Peyer's patch (tissue), 4 donors: Measurements from ENCODE around the gene WWOX. TPM values are rescaled to one million over a fixed set of nuclear protein-coding genes. Genes with fewer than 3 reads are reported as not detected.

Experiments used
- DNase-seq, 3 donors: peaks; one replicate each; pipeline ENCODE4 v3.0.0-alpha.2; 2017 to 2019
- H3K27ac ChIP-seq, 4 donors: fragments of 200-600 bp; sonication (generic); one replicate each; pipeline ENCODE4 v1.5.1; 2016 to 2019
- H3K27me3 ChIP-seq, 2 donors: fragments of 200-600 bp; sonication (generic); one replicate each; pipeline ENCODE4 v1.5.1; 2019
- H3K36me3 ChIP-seq, 3 donors: fragments of 200-600 bp; sonication (generic); one replicate each; pipeline ENCODE4 v1.5.1; 2016 to 2019
- H3K4me1 ChIP-seq, 4 donors: fragments of 200-600 bp; sonication (generic); one replicate each; pipeline ENCODE4 v1.5.1; 2016 to 2019
- H3K4me3 ChIP-seq, 4 donors: fragments of 200-600 bp; sonication (generic); 1 replicate in 3 of 4; 2 replicates in 1 of 4; pipeline ENCODE4 v1.5.1; 2016 to 2019; ENCODE audit warnings: mild to moderate bottlenecking in 1 of 4
- H3K9me3 ChIP-seq, 4 donors: fragments of 200-600 bp; sonication (generic); one replicate each; pipeline ENCODE4 v1.5.1; 2016 to 2019; ENCODE audit warnings: mild to moderate bottlenecking in 1 of 4
- POLR2A ChIP-seq, 2 donors: fragments of 450-650 bp; IDR thresholded peaks; one replicate each; pipeline ENCODE4 v1.5.1; 2017; ENCODE audit warnings: antibody characterized with exemption in 2 of 2, mild to moderate bottlenecking in 2 of 2, moderate library complexity in 2 of 2
- total RNA-seq, 4 donors: library from RNA; depleted of rRNA; stranded (reverse); fragments of >200 nt; gene quantifications; one replicate each; pipeline ENCODE4 v1.1.0, GENCODE V29; 2016
- TF ChIP-seq, protein P1 (sequence below), 6 experiments: fragments of 450-650 bp in 4 of 6; fragments of 200-600 bp in 2 of 6; sonication (generic) in 1 of 6; IDR thresholded peaks; one replicate each; pipeline ENCODE4 v1.5.1; 2017 to 2019; ENCODE audit warnings: antibody characterized with exemption in 6 of 6, mild to moderate bottlenecking in 3 of 6, moderate library complexity in 1 of 6

WWOX gene
- total RNA-seq, 4 donors from 2014 or later, result 17.3 to 197 (median 57.5) TPM

DNA sequence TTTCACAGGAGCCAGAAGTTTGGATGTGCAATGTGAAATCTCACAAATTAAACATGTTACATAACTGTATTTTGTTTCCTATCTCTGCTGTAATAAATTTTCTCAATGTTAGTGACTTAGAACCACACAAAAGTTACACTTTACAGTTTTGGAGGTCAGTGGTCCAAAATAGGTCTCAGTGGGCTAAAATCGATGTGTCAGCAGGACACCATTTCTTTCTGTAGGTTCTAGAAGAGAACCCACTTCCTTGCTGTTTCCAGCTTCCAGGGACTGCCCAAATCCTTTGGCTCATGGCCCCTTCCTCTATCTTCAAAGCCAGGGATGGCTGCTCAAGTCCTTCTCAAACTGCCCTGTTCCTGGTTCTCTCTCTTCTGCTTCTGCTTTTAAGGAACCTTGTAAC, 252.7 kb downstream of the WWOX start:
- H3K9me3 ChIP-seq, result no peaks in the 10 kb centered on the region
- no peak for DNase-seq

GRCh38 chr16:78353640-78354275, 254.3 kb downstream of the WWOX start:
- no peaks in the 10 kb centered on the region for H3K9me3 ChIP-seq
- no peaks in the 10 kb centered on the region for H3K4me1 ChIP-seq
- no peak overlapping the region for H3K27ac ChIP-seq
- no peaks in the 10 kb centered on the region for H3K27me3 ChIP-seq
- H3K4me3 ChIP-seq, result no peak overlapping the region
- DNase-seq, result no peak
- no peaks in the 10 kb centered on the region for H3K36me3 ChIP-seq
- TF ChIP-seq POLR2A (IDR thresholded peaks at IDR 0.05), result no peak
- TF ChIP-seq, protein P1, sequence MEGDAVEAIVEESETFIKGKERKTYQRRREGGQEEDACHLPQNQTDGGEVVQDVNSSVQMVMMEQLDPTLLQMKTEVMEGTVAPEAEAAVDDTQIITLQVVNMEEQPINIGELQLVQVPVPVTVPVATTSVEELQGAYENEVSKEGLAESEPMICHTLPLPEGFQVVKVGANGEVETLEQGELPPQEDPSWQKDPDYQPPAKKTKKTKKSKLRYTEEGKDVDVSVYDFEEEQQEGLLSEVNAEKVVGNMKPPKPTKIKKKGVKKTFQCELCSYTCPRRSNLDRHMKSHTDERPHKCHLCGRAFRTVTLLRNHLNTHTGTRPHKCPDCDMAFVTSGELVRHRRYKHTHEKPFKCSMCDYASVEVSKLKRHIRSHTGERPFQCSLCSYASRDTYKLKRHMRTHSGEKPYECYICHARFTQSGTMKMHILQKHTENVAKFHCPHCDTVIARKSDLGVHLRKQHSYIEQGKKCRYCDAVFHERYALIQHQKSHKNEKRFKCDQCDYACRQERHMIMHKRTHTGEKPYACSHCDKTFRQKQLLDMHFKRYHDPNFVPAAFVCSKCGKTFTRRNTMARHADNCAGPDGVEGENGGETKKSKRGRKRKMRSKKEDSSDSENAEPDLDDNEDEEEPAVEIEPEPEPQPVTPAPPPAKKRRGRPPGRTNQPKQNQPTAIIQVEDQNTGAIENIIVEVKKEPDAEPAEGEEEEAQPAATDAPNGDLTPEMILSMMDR (IDR thresholded peaks at IDR 0.05), result no peak

More for the DNA sequence above, 252.7 kb downstream of the WWOX start:
- Histone ChIP-seq H3K27ac (no peak overlapping the region), H3K27me3 (no peaks in the 10 kb centered on the region), H3K4me3 (no peak overlapping the region), H3K36me3 (no peaks in the 10 kb centered on the region), H3K4me1 (no peaks in the 10 kb centered on the region)
- TF ChIP-seq, protein P1 (IDR thresholded peaks at IDR 0.05), result no peak
- TF ChIP-seq POLR2A (IDR thresholded peaks at IDR 0.05), result no peak

GRCh38 chr16:78362524-78363135, 263.2 kb downstream of the WWOX start:
- Histone ChIP-seq H3K36me3 (no peaks in the 10 kb centered on the region), H3K27ac (no peak overlapping the region), H3K27me3 (no peaks in the 10 kb centered on the region), H3K4me1 (no peaks in the 10 kb centered on the region), H3K9me3 (no peaks in the 10 kb centered on the region), H3K4me3 (no peak overlapping the region)
- DNase-seq, result no peak
- TF ChIP-seq, protein P1 (IDR thresholded peaks at IDR 0.05), result no peak
- TF ChIP-seq POLR2A (IDR thresholded peaks at IDR 0.05), result no peak

DNA sequence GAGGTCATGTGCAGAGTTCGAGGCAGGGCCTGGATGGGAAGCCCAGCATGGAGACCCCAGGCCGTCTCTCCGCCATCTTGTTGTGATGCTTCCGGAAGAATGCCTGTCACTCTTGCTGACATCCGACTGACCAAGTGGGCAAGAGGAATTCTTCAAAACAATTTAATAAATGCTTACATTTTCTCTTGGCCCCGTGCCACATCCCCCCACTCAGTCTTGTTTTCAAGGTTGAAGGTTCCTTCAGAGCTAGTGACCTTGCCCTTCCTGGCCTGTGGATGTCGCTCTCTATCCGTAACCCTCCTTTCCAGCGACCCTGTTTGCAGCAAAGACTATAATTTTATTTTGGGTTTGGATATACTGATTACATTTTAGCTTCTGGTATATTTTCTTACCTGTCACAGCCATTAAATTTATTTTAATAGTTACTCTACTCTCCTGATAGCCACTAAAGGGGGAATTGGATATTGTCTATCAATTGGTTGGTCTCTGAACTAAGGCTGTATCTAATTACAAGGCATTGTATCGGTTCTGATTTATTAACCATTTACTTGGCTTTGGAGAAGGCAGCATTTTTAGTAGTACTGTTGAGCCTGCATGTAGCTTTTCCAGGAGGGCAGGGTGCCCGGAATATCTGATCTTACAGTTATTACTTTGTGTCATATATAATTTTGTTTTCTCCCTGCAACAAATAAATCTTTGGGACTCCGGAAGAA, 264.5 kb downstream of the WWOX start:
- Histone ChIP-seq H3K27me3 (no peaks in the 10 kb centered on the region), H3K9me3 (no peaks in the 10 kb centered on the region), H3K4me1 (no peaks in the 10 kb centered on the region), H3K27ac (no peak overlapping the region), H3K36me3 (no peaks in the 10 kb centered on the region), H3K4me3 (no peak overlapping the region)
- DNase-seq, result no peak
- TF ChIP-seq POLR2A (IDR thresholded peaks at IDR 0.05), result no peak
- TF ChIP-seq, protein P1 (IDR thresholded peaks at IDR 0.05), result no peak

- Histone ChIP-seq H3K27me3 (no peaks in the 10 kb centered on the region), H3K36me3 (no peaks in the 10 kb centered on the region), H3K27ac (no peak overlapping the region), H3K4me1 (no peaks in the 10 kb centered on the region), H3K4me3 (no peak overlapping the region), H3K9me3 (no peaks in the 10 kb centered on the region)
- DNase-seq, result no peak
- no peak for TF ChIP-seq POLR2A (IDR thresholded peaks at IDR 0.05)
- TF ChIP-seq, protein P1 (IDR thresholded peaks at IDR 0.05), result no peak
Observed at GRCh38 chr16:78364556-78364880, 265.1 kb downstream of the WWOX start.
